Natural killer cell (primary cell): ENCODE results near the gene SND1. TPM values are rescaled to one million over a fixed set of nuclear protein-coding genes. Genes with fewer than 3 reads are reported as not detected.

Experiments used
- ATAC-seq, 3 donors: fragments of 150-1000 bp in 2 of 3; fragments of 200-7000 bp in 1 of 3; cut with Tn5 transposase; 1 replicate in 1 of 3; 2 replicates in 2 of 3; pipeline ENCODE4 v1.10.0; 2021; ENCODE audit warnings: mild to moderate bottlenecking in 2 of 3, moderate library complexity in 2 of 3
- DNase-seq, 2 donors: peaks; one replicate each; pipeline versions ENCODE4 v3.0.0 to v3.0.0-alpha.2; 2013 to 2021; ENCODE audit warnings: mixed read lengths in 1 of 2
- H3K27ac ChIP-seq: one replicate; pipeline ENCODE4 v1.5.1; 2013; ENCODE audit warnings: mild to moderate bottlenecking, low read length
- H3K27me3 ChIP-seq: one replicate; pipeline ENCODE4 v1.6.1; 2013; ENCODE audit warnings: low read length; ENCODE audit not compliant: control insufficient read depth, insufficient read depth
- H3K36me3 ChIP-seq: one replicate; pipeline ENCODE4 v1.6.1; 2013; ENCODE audit warnings: low read length; ENCODE audit not compliant: control insufficient read depth, insufficient read depth
- H3K4me1 ChIP-seq: one replicate; pipeline ENCODE4 v1.6.1; 2013; ENCODE audit warnings: low read length; ENCODE audit not compliant: control insufficient read depth, insufficient read depth
- H3K4me3 ChIP-seq: one replicate; pipeline ENCODE4 v1.5.1; 2013; ENCODE audit warnings: low read length
- H3K9me3 ChIP-seq: one replicate; pipeline ENCODE4 v1.6.1; 2013; ENCODE audit warnings: low read length; ENCODE audit not compliant: control insufficient read depth, insufficient read depth
- H3K27ac Mint-ChIP-seq, 2 donors: one replicate each; pipeline ENCODE4 v1.8.0; 2022; ENCODE audit warnings: mild to moderate bottlenecking in 2 of 2, mixed read lengths in 2 of 2, moderate library complexity in 1 of 2
- H3K27me3 Mint-ChIP-seq, 2 donors: one replicate each; pipeline ENCODE4 v1.8.0; 2022; ENCODE audit warnings: low read depth in 2 of 2, mixed read lengths in 2 of 2
- H3K36me3 Mint-ChIP-seq: one replicate; pipeline ENCODE4 v1.8.0; 2022; ENCODE audit warnings: mixed read lengths
- H3K4me1 Mint-ChIP-seq, 2 donors: one replicate each; pipeline ENCODE4 v1.8.0; 2022; ENCODE audit warnings: mixed read lengths in 2 of 2
- H3K4me3 Mint-ChIP-seq: one replicate; pipeline ENCODE4 v1.8.0; 2022; ENCODE audit warnings: mild to moderate bottlenecking, moderate library complexity, mixed read lengths
- H3K9me3 Mint-ChIP-seq, 2 donors: one replicate each; pipeline ENCODE4 v1.8.0; 2022; ENCODE audit warnings: mixed read lengths in 2 of 2
- WGBS: methylation state at CpG from one replicate; pipeline ENCODE4 v1.1.7; 2013; ENCODE audit warnings: missing lambda C conversion rate; ENCODE audit not compliant: insufficient coverage; 5-methylcytosine and 5-hydroxymethylcytosine counted together
- intact Hi-C: fragments of 100-400 bp; cut with micrococcal nuclease; formaldehyde crosslinking; loops from one replicate; pipeline ENCODE4 v1.14.2; 2022
- total RNA-seq, 4 donors: library from RNA; stranded (reverse); fragments of 120-200 nt in 1 of 4; gene quantifications; one replicate each; pipeline versions ENCODE4 v1.2.3 to v1.2.4, GENCODE V29; 2013 to 2022
- TF ChIP-seq, protein P1 (sequence below): fragments of 200-600 bp; IDR thresholded peaks from one replicate; pipeline ENCODE4 v1.8.0; 2022; ENCODE audit warnings: antibody characterized with exemption

Gene SND1
- total RNA-seq, 3 donors from 2014 or later (not counting 1 experiment from before 2014, with no cell fraction given) = 149 to 188 (median 149) TPM

DNA sequence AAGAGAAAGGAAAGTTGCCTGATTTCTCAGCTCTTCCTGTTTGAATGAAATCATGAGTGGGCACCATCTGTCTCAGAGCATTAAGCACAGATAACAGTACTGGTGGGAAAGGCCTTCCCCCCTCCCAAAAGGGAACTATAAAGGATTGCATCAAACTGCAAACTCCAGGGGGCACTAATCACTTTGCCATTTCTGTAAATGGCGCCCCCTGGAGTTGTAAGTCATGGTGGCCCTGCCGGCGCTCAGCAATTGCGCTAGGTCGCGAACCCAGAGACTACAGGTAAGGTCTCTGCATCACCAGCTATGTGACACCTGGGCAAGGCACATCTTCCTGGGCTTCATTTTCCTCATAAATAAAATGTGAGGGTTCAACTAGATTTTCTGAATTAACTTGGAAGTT, 368.2 kb downstream of the SND1 start:
- DNase-seq (peak in 1 of 2 donors; percentile 41), ATAC-seq (no peak)
- H3K36me3 Mint-ChIP-seq = no peaks in the 10 kb centered on the region

DNA sequence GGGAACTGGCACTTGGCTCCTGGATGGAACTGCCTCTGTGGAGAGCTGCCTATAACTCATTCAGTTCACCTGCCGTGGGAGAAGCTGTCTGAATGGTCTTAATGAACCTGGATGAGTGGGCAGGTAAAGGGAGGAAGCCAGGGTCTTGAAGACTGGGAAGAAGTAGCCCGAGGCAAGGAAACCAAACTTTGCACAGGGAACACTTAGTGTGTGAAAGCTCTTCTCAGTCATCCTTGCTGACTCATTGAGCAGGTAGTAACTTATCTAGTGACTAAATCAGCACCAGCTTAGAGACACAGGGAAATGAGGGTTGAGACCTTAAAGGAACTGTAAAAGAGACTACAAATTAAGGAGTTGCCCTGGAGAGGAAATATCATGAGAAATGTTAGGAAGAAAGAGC, 369.4 kb downstream of the SND1 start:
- DNase-seq (no peak), ATAC-seq (no peak)
- Histone ChIP-seq H3K4me1 (no peaks in the 10 kb centered on the region), H3K27me3 (no peaks in the 10 kb centered on the region), H3K9me3 (no peaks in the 10 kb centered on the region), H3K27ac (no peak overlapping the region), H3K36me3 (peaks cover 5% of the 10 kb centered on the region), H3K4me3 (no peak overlapping the region)
- H3K9me3 Mint-ChIP-seq = no peaks in the 10 kb centered on the region
- peaks cover 0 to 20% of the 10 kb centered on the region in 2 donors for H3K4me1 Mint-ChIP-seq
- TF ChIP-seq, protein P1, sequence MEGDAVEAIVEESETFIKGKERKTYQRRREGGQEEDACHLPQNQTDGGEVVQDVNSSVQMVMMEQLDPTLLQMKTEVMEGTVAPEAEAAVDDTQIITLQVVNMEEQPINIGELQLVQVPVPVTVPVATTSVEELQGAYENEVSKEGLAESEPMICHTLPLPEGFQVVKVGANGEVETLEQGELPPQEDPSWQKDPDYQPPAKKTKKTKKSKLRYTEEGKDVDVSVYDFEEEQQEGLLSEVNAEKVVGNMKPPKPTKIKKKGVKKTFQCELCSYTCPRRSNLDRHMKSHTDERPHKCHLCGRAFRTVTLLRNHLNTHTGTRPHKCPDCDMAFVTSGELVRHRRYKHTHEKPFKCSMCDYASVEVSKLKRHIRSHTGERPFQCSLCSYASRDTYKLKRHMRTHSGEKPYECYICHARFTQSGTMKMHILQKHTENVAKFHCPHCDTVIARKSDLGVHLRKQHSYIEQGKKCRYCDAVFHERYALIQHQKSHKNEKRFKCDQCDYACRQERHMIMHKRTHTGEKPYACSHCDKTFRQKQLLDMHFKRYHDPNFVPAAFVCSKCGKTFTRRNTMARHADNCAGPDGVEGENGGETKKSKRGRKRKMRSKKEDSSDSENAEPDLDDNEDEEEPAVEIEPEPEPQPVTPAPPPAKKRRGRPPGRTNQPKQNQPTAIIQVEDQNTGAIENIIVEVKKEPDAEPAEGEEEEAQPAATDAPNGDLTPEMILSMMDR = no peak
- H3K36me3 Mint-ChIP-seq = no peaks in the 10 kb centered on the region
- intact Hi-C loops = no loop called here
- H3K27me3 Mint-ChIP-seq = no peaks in the 10 kb centered on the region
- WGBS = 94% methylated on average over 2 of the region's 2 CpGs
- H3K4me3 Mint-ChIP-seq = no peak overlapping the region
- H3K27ac Mint-ChIP-seq = no peak overlapping the region

More for the DNA sequence above, 368.2 kb downstream of the SND1 start:
- Mint-ChIP-seq H3K27ac (no peak overlapping the region), H3K27me3 (no peaks in the 10 kb centered on the region), H3K4me1 (peaks cover 0 to 17% of the 10 kb centered on the region in 2 donors), H3K4me3 (no peak overlapping the region), H3K9me3 (no peaks in the 10 kb centered on the region)
- TF ChIP-seq, protein P1 = no peak
- H3K36me3 ChIP-seq = peaks cover 3% of the 10 kb centered on the region
- 93% methylated on average over 6 of the region's 6 CpGs for WGBS
- H3K27ac ChIP-seq = no peak overlapping the region
- no peaks in the 10 kb centered on the region for H3K27me3 ChIP-seq
- no peaks in the 10 kb centered on the region for H3K9me3 ChIP-seq
- no peak overlapping the region for H3K4me3 ChIP-seq
- no peaks in the 10 kb centered on the region for H3K4me1 ChIP-seq
- intact Hi-C loops = no loop called here

DNA sequence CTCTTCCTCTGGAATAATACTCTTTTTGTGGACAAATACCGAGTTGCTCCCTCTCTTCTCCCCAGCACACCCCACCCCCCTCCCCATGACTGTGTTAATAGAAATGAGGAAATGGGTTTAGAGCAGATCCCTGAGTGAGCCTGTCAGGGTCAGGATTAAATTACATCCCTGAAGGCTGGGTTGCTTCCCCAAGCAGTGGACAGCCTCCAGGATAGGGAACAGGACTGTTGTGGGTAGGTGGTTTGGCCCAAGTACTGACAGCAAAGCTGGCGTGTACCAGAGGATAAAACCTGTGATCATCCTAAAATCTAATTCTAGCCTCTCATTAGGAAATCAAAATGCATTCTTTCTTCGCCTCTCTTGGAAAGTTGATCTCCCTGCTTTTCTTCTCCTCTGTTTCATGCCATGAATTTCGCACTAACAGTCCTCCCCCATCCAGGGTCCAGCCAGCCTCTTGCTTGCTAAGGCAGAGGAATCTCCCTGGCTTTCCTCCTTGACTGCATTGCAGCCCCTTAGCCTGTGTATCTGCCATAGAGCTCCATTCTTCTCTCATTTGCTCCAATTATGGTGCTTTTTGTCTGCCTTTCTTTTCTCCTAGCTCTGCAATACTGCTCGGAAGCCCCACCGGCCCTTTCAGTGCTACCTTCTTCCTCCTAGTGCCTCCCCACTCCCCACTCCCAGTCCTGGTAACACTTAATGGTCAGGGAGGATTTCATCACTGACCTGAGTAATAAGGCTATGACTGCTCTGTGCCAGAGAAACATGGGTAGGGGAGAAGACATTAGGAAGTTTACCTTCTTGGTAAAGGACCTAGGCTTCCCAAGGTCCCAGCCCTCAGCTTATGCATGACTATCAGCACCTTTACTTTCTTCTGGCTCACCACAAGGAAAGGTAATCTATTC, 370.9 kb downstream of the SND1 start:
- TF ChIP-seq, protein P1 = no peak

More for the DNA sequence above, 370.9 kb downstream of the SND1 start:
- no peak overlapping the region for H3K27ac Mint-ChIP-seq
- no peak overlapping the region for H3K4me3 Mint-ChIP-seq
- Histone ChIP-seq H3K27ac (no peak overlapping the region), H3K27me3 (no peaks in the 10 kb centered on the region), H3K4me1 (no peaks in the 10 kb centered on the region), H3K4me3 (no peak overlapping the region), H3K36me3 (peaks cover 2% of the 10 kb centered on the region), H3K9me3 (no peaks in the 10 kb centered on the region)
- 100% methylated on average over 5 of the region's 6 CpGs for WGBS
- no peak for ATAC-seq
- no peaks in the 10 kb centered on the region for H3K36me3 Mint-ChIP-seq
- H3K9me3 Mint-ChIP-seq = no peaks in the 10 kb centered on the region
- peaks cover 0 to 26% of the 10 kb centered on the region in 2 donors for H3K4me1 Mint-ChIP-seq
- no peaks in the 10 kb centered on the region for H3K27me3 Mint-ChIP-seq
- DNase-seq = no peak
- intact Hi-C loops = no loop called here
